Gastrocnemius medialis (tissue), 4 donors: ENCODE measurements around the gene HARS1.

Experiments
- CTCF ChIP-seq, 5 experiments: fragments of 450-650 bp in 3 of 5; fragments of 200-600 bp in 2 of 5; sonication (generic) in 2 of 5; IDR thresholded peaks in 4 of 5; conservative IDR thresholded peaks in 1 of 5; 1 replicate in 4 of 5; 2 replicates in 1 of 5; pipeline ENCODE4 v1.5.1; 2016 to 2019; ENCODE audit warnings: antibody characterized with exemption in 5 of 5, mild to moderate bottlenecking in 3 of 5, moderate library complexity in 3 of 5
- POLR2A ChIP-seq, 2 donors: fragments of 450-650 bp; IDR thresholded peaks; one replicate each; pipeline ENCODE4 v1.6.1; 2017; ENCODE audit warnings: antibody characterized with exemption in 2 of 2, mild to moderate bottlenecking in 2 of 2, moderate library complexity in 2 of 2

GRCh38 chr5:140673187-140673976 lies 17.8 kb downstream of the HARS1 start, which contains the start of gene DND1:
- TF ChIP-seq POLR2A (IDR thresholded peaks at IDR 0.05) (no peak), CTCF (IDR thresholded peaks at IDR 0.05 in 4 of 5, conservative IDR thresholded peaks at IDR 0.05 in 1 of 5) (no peak)
